Activated T-helper 17 cell treated with anti-CD3 and anti-CD28 coated beads, Interleukin-2, amount 50 U/mL, for 72 hours (primary cell): ENCODE data around the gene NRAS. TPM values are rescaled to one million over a fixed set of nuclear protein-coding genes. Genes with fewer than 3 reads are reported as not detected.

Experiments
- ATAC-seq: fragments of 150-1000 bp; cut with Tn5 transposase; replicated peaks from 2 replicates; pipeline ENCODE4 v1.10.0; 2021; ENCODE audit warnings: mild to moderate bottlenecking, moderate library complexity
- H3K27ac Mint-ChIP-seq: one replicate; pipeline ENCODE4 v1.8.0; 2022; ENCODE audit warnings: mixed read lengths
- H3K27me3 Mint-ChIP-seq: one replicate; pipeline ENCODE4 v1.8.0; 2022; ENCODE audit warnings: mixed read lengths
- H3K36me3 Mint-ChIP-seq: one replicate; pipeline ENCODE4 v1.8.0; 2022; ENCODE audit warnings: low read depth, mild to moderate bottlenecking, mixed read lengths
- H3K4me1 Mint-ChIP-seq: one replicate; pipeline ENCODE4 v1.8.0; 2022; ENCODE audit warnings: mixed read lengths
- H3K4me3 Mint-ChIP-seq: one replicate; pipeline ENCODE4 v1.8.0; 2022; ENCODE audit warnings: mild to moderate bottlenecking, mixed read lengths
- H3K9me3 Mint-ChIP-seq: one replicate; pipeline ENCODE4 v1.8.0; 2022; ENCODE audit warnings: mixed read lengths
- total RNA-seq, 2 donors: library from RNA; stranded (reverse); gene quantifications; one replicate each; pipeline ENCODE4 v1.2.3, GENCODE V29; 2022

NRAS gene
- total RNA-seq, 2 donors from 2014 or later = 45.5 to 54.8 TPM

GRCh38 chr1:114710360-114710759 lies 6.2 kb downstream of the NRAS start:
- Mint-ChIP-seq H3K27me3 (no peaks in the 10 kb centered on the region), H3K36me3 (peaks cover 92% of the 10 kb centered on the region), H3K9me3 (no peaks in the 10 kb centered on the region), H3K4me1 (peaks cover 11% of the 10 kb centered on the region), H3K4me3 (no peak overlapping the region), H3K27ac (no peak overlapping the region)
- no peak for ATAC-seq

GRCh38 chr1:114707604-114708003 lies 9.0 kb downstream of the NRAS start:
- Mint-ChIP-seq H3K4me3 (no peak overlapping the region), H3K27me3 (no peaks in the 10 kb centered on the region), H3K4me1 (no peaks in the 10 kb centered on the region), H3K9me3 (no peaks in the 10 kb centered on the region), H3K36me3 (peaks cover 87% of the 10 kb centered on the region), H3K27ac (no peak overlapping the region)
- ATAC-seq = no peak

GRCh38 chr1:114703242-114703641 lies 13.3 kb downstream of the NRAS start:
- Mint-ChIP-seq H3K27ac (no peak overlapping the region), H3K4me3 (no peak overlapping the region), H3K36me3 (peaks cover 45% of the 10 kb centered on the region), H3K27me3 (no peaks in the 10 kb centered on the region), H3K4me1 (no peaks in the 10 kb centered on the region), H3K9me3 (no peaks in the 10 kb centered on the region)
- no peak for ATAC-seq

DNA sequence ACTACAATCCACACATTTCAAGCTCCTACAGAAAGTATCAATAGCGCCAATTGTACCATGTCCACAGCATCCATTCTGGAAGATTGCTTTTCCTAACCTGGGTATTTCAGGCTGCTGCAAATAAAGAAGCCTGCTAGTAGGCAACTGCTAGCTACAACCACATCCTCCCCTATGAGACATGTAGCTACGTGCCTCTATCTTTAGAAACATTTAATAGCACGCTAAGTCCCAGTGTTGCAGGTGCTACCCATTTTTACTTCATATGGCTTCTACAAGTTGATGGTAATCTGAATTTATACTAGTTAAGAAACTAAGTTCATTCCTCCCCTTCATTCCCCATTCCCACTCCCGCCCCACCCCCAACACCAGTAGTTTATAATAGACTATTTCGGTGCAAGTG lies 13.8 kb downstream of the NRAS start:
- H3K27me3 Mint-ChIP-seq = no peaks in the 10 kb centered on the region

GRCh38 chr1:114701931-114702330 lies 14.6 kb downstream of the NRAS start:
- Mint-ChIP-seq H3K36me3 (peaks cover 32% of the 10 kb centered on the region), H3K9me3 (no peaks in the 10 kb centered on the region), H3K4me3 (no peak overlapping the region), H3K27me3 (peaks cover 2% of the 10 kb centered on the region), H3K4me1 (no peaks in the 10 kb centered on the region), H3K27ac (no peak overlapping the region)
- no peak for ATAC-seq

More for the DNA sequence above, 13.8 kb downstream of the NRAS start:
- Mint-ChIP-seq H3K9me3 (no peaks in the 10 kb centered on the region), H3K27ac (no peak overlapping the region), H3K36me3 (peaks cover 40% of the 10 kb centered on the region), H3K4me1 (no peaks in the 10 kb centered on the region), H3K4me3 (no peak overlapping the region)
- ATAC-seq = no peak

- H3K4me3 Mint-ChIP-seq = no peak overlapping the region
- ATAC-seq = no peak
- H3K27ac Mint-ChIP-seq = no peak overlapping the region
- no peaks in the 10 kb centered on the region for H3K4me1 Mint-ChIP-seq
- H3K36me3 Mint-ChIP-seq = peaks cover 13% of the 10 kb centered on the region
- H3K27me3 Mint-ChIP-seq = peaks cover 11% of the 10 kb centered on the region
- H3K9me3 Mint-ChIP-seq = no peaks in the 10 kb centered on the region
Measured at GRCh38 chr1:114700036-114700600, 16.5 kb downstream of the NRAS start.

DNA sequence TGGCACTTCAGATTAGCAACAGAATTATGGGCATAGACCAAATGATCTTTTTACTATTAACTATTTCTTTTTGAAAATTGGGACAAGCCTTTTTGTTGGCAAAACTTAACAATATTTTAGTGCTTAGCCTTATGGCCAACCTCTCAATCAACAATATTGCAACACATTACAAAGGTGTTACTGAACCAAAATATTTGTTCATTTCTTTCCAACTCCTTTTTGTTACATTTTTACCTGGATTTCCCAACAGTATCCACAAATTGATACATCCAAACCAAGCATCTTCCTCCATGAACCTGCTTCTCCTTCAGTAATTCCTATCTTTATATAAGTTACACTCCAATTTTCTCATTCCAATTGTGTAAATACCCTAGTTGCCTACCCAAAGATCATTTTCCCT lies 19.8 kb downstream of the NRAS start:
- Mint-ChIP-seq H3K9me3 (no peaks in the 10 kb centered on the region), H3K27ac (no peak overlapping the region), H3K36me3 (no peaks in the 10 kb centered on the region), H3K4me3 (no peak overlapping the region), H3K4me1 (no peaks in the 10 kb centered on the region), H3K27me3 (peaks cover 12% of the 10 kb centered on the region)
- no peak for ATAC-seq

- ATAC-seq = no peak
- Mint-ChIP-seq H3K36me3 (no peaks in the 10 kb centered on the region), H3K9me3 (no peaks in the 10 kb centered on the region), H3K4me3 (no peak within 1 kb of the TSS), H3K4me1 (no peaks in the 10 kb centered on the region), H3K27ac (no peak within 1 kb of the TSS), H3K27me3 (peaks cover 12% of the 10 kb centered on the region)
Measured at GRCh38 chr1:114695430-114696058, 21.0 kb downstream of the NRAS start, which contains the start of gene AMPD1. AMPD1 (minus strand) TSS chr1:114695546; CDS start chr1:114695471, 75 bp downstream.

DNA sequence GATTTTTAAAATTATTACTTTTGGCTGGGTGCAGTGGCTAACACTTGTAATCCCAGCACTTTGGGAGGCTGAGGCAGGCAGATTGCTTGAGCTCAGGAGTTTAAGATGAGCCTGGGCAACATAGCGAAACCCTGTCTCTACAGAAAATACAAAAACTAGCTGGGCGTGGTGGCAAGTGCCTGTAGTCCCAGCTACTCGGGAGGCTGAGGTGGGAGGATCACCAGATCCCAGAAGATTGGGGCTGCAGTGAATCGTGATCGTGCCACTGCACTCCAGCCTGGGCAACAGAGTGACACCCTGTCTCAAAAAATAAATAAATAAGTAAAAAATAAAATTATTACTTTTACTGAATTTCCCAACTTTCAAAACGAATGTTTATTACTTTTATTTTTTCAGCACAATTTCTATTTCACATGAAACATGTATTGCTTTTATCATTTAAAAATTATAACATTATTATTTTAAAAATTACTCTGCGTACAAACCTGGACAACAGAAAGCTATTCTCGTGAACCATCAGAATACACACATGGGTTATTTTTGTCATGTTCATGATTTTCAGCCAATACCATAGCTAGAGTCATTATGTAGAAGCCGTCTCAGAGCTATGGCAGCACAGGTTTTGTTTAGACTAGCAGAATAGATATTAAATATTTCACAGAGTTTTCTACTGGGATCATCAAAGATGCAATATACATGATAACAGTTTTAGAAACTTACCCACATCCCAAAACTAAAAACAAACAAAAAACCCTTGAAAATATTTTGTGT lies 21.8 kb downstream of the NRAS start:
- H3K36me3 Mint-ChIP-seq = no peaks in the 10 kb centered on the region
- no peaks in the 10 kb centered on the region for H3K4me1 Mint-ChIP-seq
- peaks cover 16% of the 10 kb centered on the region for H3K27me3 Mint-ChIP-seq
- H3K9me3 Mint-ChIP-seq = no peaks in the 10 kb centered on the region
- no peak for ATAC-seq
- H3K27ac Mint-ChIP-seq = no peak overlapping the region
- no peak overlapping the region for H3K4me3 Mint-ChIP-seq

GRCh38 chr1:114692947-114693346 lies 23.6 kb downstream of the NRAS start:
- H3K4me1 Mint-ChIP-seq = no peaks in the 10 kb centered on the region
- H3K9me3 Mint-ChIP-seq = no peaks in the 10 kb centered on the region
- peaks cover 16% of the 10 kb centered on the region for H3K27me3 Mint-ChIP-seq
- ATAC-seq = no peak
- H3K36me3 Mint-ChIP-seq = no peaks in the 10 kb centered on the region
- no peak overlapping the region for H3K4me3 Mint-ChIP-seq
- H3K27ac Mint-ChIP-seq = no peak overlapping the region

DNA sequence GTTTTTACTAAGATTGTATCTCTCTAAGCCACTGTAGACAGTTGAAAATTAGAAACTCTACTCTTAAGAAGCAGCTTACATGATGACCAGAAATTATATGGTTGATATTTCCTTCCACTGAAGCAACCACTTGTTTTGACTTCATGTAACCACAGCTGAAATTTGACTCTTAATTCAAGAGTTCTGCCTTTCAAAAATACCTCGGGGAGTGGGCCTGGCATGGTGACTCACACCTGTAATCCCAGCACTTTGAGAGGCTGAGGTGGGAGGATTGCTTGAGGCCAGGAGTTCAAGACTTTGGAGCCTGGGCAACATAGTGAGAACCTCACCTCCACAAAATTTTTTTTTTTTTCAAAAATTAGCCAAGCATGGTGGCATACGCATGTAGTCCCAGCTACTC lies 25.5 kb downstream of the NRAS start:
- no peak overlapping the region for H3K4me3 Mint-ChIP-seq
- ATAC-seq = no peak
- no peaks in the 10 kb centered on the region for H3K9me3 Mint-ChIP-seq
- peaks cover 24% of the 10 kb centered on the region for H3K27me3 Mint-ChIP-seq
- no peaks in the 10 kb centered on the region for H3K4me1 Mint-ChIP-seq
- H3K36me3 Mint-ChIP-seq = no peaks in the 10 kb centered on the region
- no peak overlapping the region for H3K27ac Mint-ChIP-seq

DNA sequence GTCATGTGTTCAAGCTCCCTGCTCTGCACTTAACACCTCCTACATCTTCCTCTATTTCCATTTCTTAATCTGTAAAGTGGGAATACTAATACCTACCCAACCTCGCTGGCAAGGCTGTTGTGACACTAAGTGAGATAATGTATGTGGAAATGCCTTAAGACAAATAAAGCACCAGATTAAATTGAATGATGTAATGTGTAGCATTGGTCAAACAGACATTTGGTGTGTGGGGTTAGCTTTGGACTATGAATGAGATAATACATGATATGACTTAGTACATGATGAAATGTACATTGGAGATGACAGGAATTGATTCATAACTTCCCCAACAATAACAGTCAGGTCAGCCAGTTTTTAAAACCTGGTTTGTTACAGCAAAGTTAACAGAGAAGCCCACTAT lies 26.4 kb downstream of the NRAS start:
- Mint-ChIP-seq H3K4me1 (no peaks in the 10 kb centered on the region), H3K36me3 (no peaks in the 10 kb centered on the region), H3K4me3 (no peak overlapping the region), H3K27ac (no peak overlapping the region), H3K9me3 (no peaks in the 10 kb centered on the region), H3K27me3 (peaks cover 23% of the 10 kb centered on the region)
- no peak for ATAC-seq

- Mint-ChIP-seq H3K9me3 (no peaks in the 10 kb centered on the region), H3K4me3 (no peak overlapping the region)
Measured at GRCh38 chr1:114688526-114688925, 28.0 kb downstream of the NRAS start.

GRCh38 chr1:114685851-114686250 lies 30.7 kb downstream of the NRAS start:
- no peaks in the 10 kb centered on the region for H3K36me3 Mint-ChIP-seq
- no peak overlapping the region for H3K4me3 Mint-ChIP-seq
- ATAC-seq = no peak
- no peak overlapping the region for H3K27ac Mint-ChIP-seq
- peaks cover 38% of the 10 kb centered on the region for H3K27me3 Mint-ChIP-seq
- no peaks in the 10 kb centered on the region for H3K4me1 Mint-ChIP-seq
- no peaks in the 10 kb centered on the region for H3K9me3 Mint-ChIP-seq

More at GRCh38 chr1:114688526-114688925, 28.0 kb downstream of the NRAS start:
- ATAC-seq = no peak
- no peaks in the 10 kb centered on the region for H3K4me1 Mint-ChIP-seq
- H3K27me3 Mint-ChIP-seq = peaks cover 31% of the 10 kb centered on the region
- H3K36me3 Mint-ChIP-seq = no peaks in the 10 kb centered on the region
- no peak overlapping the region for H3K27ac Mint-ChIP-seq

GRCh38 chr1:114677691-114678090 lies 38.9 kb downstream of the NRAS start:
- no peaks in the 10 kb centered on the region for H3K4me1 Mint-ChIP-seq
- H3K4me3 Mint-ChIP-seq = no peak overlapping the region
- H3K9me3 Mint-ChIP-seq = no peaks in the 10 kb centered on the region
- no peak overlapping the region for H3K27ac Mint-ChIP-seq
- no peak for ATAC-seq
- no peaks in the 10 kb centered on the region for H3K36me3 Mint-ChIP-seq
- peaks cover 31% of the 10 kb centered on the region for H3K27me3 Mint-ChIP-seq
